Measurements from ENCODE around the gene PCDH15. TPM values are rescaled to one million over a fixed set of nuclear protein-coding genes. Genes with fewer than 3 reads are reported as not detected.

The PCDH15 gene
- total and polyA plus RNA-seq, 2 experiments from 2014 or later = 0.29 to 0.66 TPM

GRCh38 chr10:54496852-54497251 lies 304.2 kb downstream of the PCDH15 start (continued):
- TF ChIP-seq EZH2 (IDR thresholded peaks at IDR 0.05; ENCODE audit: low read depth, unreplicated experiment) = no peak
- TF ChIP-seq CTCF (conservative IDR thresholded peaks at IDR 0.05; ENCODE audit: low read depth in 2 of 2) = no peak
- no peak for TF ChIP-seq ZNF114 (CRISPR knock-in tag; IDR thresholded peaks at IDR 0.05)
- TF ChIP-seq STAT1 (IDR thresholded peaks at IDR 0.05; ENCODE audit: unreplicated experiment) = no peak
- no peak for TF ChIP-seq EZH2phosphoT487 (IDR thresholded peaks at IDR 0.05; ENCODE audit: unreplicated experiment)
- TF ChIP-seq NANOG (IDR thresholded peaks at IDR 0.05; ENCODE audit: borderline replicate concordance) = no peak

GRCh38 chr10:54487743-54488142 lies 313.3 kb downstream of the PCDH15 start:
- no peak for ATAC-seq

DNA sequence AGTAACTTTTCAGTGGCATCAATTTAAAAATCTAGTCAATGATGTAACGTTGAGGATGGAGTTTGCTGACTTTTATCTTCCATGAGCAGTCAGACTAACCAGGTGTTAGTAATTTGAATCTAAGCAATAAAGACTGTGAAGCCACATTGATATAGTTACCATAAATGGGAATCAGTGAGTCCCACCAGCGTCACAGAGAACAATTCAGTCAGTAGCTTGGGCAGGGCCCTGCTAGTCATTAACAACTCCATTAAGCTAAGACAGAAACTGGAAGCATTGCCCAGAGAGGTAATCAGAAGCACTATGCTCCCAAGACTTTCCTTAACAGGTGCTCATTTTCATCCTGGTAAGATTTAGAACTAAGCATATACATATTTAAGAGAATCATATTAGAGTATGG lies 315.1 kb downstream of the PCDH15 start:
- Histone ChIP-seq H3K9me2 (ENCODE audit: insufficient read depth) (no peaks in the 10 kb centered on the region), H3K79me2 (replicated peaks; ENCODE audit: insufficient read depth) (no peaks in the 10 kb centered on the region), H3K27ac (ENCODE audit: low read depth) (no peak overlapping the region), H4K20me1 (replicated peaks; ENCODE audit: insufficient read depth) (no peaks in the 10 kb centered on the region), H3K36me3 (ENCODE audit: insufficient read depth) (no peaks in the 10 kb centered on the region), H3K27me3 (ENCODE audit: insufficient read depth) (no peaks in the 10 kb centered on the region), H3K4me3 (no peak overlapping the region), H2AFZ (no peak overlapping the region), H3K4me1 (ENCODE audit: insufficient read depth) (no peaks in the 10 kb centered on the region), H3K4me2 (no peak overlapping the region), H3F3A (replicated peaks; ENCODE audit: low read depth) (no peaks in the 10 kb centered on the region)
- no peak for DNase-seq (ENCODE audit: low spot score)
- ATAC-seq = no peak
- H3K36me3 Mint-ChIP-seq (ENCODE audit: low read depth) = no peaks in the 10 kb centered on the region
- H3K4me3 Mint-ChIP-seq = no peak overlapping the region
- no peaks in the 10 kb centered on the region for H3K27me3 Mint-ChIP-seq (ENCODE audit: insufficient read depth, low read depth, poor library complexity)
- H3K27ac Mint-ChIP-seq = no peak overlapping the region
- TF ChIP-seq ZNF114 (CRISPR knock-in tag; IDR thresholded peaks at IDR 0.05) = no peak
- no peak for TF ChIP-seq ZNF462 (CRISPR knock-in tag; IDR thresholded peaks at IDR 0.05)
- TF ChIP-seq EZH2 (IDR thresholded peaks at IDR 0.05; ENCODE audit: low read depth, unreplicated experiment) = no peak
- peaks cover 4% of the 10 kb centered on the region; the same call in 1 of the 3 replicates for H3K9me3 Mint-ChIP-seq
- no peaks in the 10 kb centered on the region for H3K4me1 Mint-ChIP-seq

More at GRCh38 chr10:54487743-54488142, 313.3 kb downstream of the PCDH15 start:
- H3K27me3 ChIP-seq (ENCODE audit: insufficient read depth) = no peaks in the 10 kb centered on the region
- H4K20me1 ChIP-seq (replicated peaks; ENCODE audit: insufficient read depth) = no peaks in the 10 kb centered on the region
- no peak for TF ChIP-seq CREB1 (CRISPR knock-in tag; IDR thresholded peaks at IDR 0.05; ENCODE audit: low read depth)
- no peak for TF ChIP-seq EZH2phosphoT487 (IDR thresholded peaks at IDR 0.05; ENCODE audit: unreplicated experiment)
- TF ChIP-seq EZH2 (IDR thresholded peaks at IDR 0.05; ENCODE audit: low read depth, unreplicated experiment) = no peak
- TF ChIP-seq ZNF331 (CRISPR knock-in tag; IDR thresholded peaks at IDR 0.05; ENCODE audit: low read depth) = no peak
- no peak for TF ChIP-seq NANOG (IDR thresholded peaks at IDR 0.05; ENCODE audit: borderline replicate concordance)
- H3K9me2 ChIP-seq (ENCODE audit: insufficient read depth) = no peaks in the 10 kb centered on the region
- H3F3A ChIP-seq (replicated peaks; ENCODE audit: low read depth) = no peaks in the 10 kb centered on the region
- H3K79me2 ChIP-seq (replicated peaks; ENCODE audit: insufficient read depth) = no peaks in the 10 kb centered on the region
- no peak overlapping the region for H3K4me3 ChIP-seq
- peaks cover 4% of the 10 kb centered on the region; the same call in 1 of the 3 replicates for H3K9me3 Mint-ChIP-seq
- no peak overlapping the region for H3K27ac ChIP-seq (ENCODE audit: low read depth)
- H3K27ac Mint-ChIP-seq = no peak overlapping the region
- H3K4me2 ChIP-seq = no peak overlapping the region
- H3K4me1 Mint-ChIP-seq = no peaks in the 10 kb centered on the region
- no peak overlapping the region for H2AFZ ChIP-seq
- H3K4me1 ChIP-seq (ENCODE audit: insufficient read depth) = no peaks in the 10 kb centered on the region
- H3K27me3 Mint-ChIP-seq (ENCODE audit: insufficient read depth, low read depth, poor library complexity) = no peaks in the 10 kb centered on the region
- H3K4me3 Mint-ChIP-seq = no peak overlapping the region
- no peaks in the 10 kb centered on the region for H3K36me3 ChIP-seq (ENCODE audit: insufficient read depth)
- H3K36me3 Mint-ChIP-seq (ENCODE audit: low read depth) = no peaks in the 10 kb centered on the region
- no peak for DNase-seq (ENCODE audit: low spot score)
